ENCODE data around the gene NDUFB6.
"Not testable (repeated sequence)": the region's sequence is repeated elsewhere in the genome, so short reads cannot be mapped to it uniquely, and the experiment has no call there.

The NDUFB6 gene

GRCh38 chr9:32525709-32526030 lies 47.3 kb downstream of the NDUFB6 start:
- Histone ChIP-seq H3K36me3 (ENCODE audit: insufficient read depth, low read length) (no peaks in the 10 kb centered on the region), H2AFZ (ENCODE audit: low read length) (peak overlapping the region; percentile 94), H3K4me2 (ENCODE audit: low read depth, low read length, poor library complexity, severe bottlenecking) (peak overlapping the region; percentile 96), H3K4me1 (ENCODE audit: insufficient read depth, low read length, poor library complexity, severe bottlenecking) (peaks cover 12% of the 10 kb centered on the region), H3K9ac (ENCODE audit: low read depth, low read length, poor library complexity, severe bottlenecking) (peak overlapping the region; percentile 75), H3K4me3 (ENCODE audit: low read length, poor library complexity, severe bottlenecking) (peak overlapping the region; percentile 97), H3K27me3 (ENCODE audit: insufficient read depth, low read length, poor library complexity, severe bottlenecking) (no peaks in the 10 kb centered on the region), H3K79me2 (ENCODE audit: insufficient read depth, low read length) (peaks cover 26% of the 10 kb centered on the region), H3F3A (ENCODE audit: low read depth) (no peaks in the 10 kb centered on the region), H3K9me2 (replicated peaks; ENCODE audit: low read depth, low read length) (no peaks in the 10 kb centered on the region), H4K20me1 (ENCODE audit: insufficient read depth, low read length, poor library complexity, severe bottlenecking) (no peaks in the 10 kb centered on the region), H3K9me3 (ENCODE audit: insufficient read depth, low read depth, low read length) (no peaks in the 10 kb centered on the region)
- no peak for TF ChIP-seq EZH2phosphoT487 (IDR thresholded peaks at IDR 0.05; ENCODE audit: borderline replicate concordance)
- TF ChIP-seq CTCF (conservative IDR thresholded peaks at IDR 0.05; ENCODE audit: low read length): no peak

- H4K20me1 ChIP-seq (ENCODE audit: insufficient read depth, low read length, poor library complexity, severe bottlenecking): no peaks in the 10 kb centered on the region
- peaks cover 26% of the 10 kb centered on the region for H3K79me2 ChIP-seq (ENCODE audit: insufficient read depth, low read length)
- no peaks in the 10 kb centered on the region for H3K9me3 ChIP-seq (ENCODE audit: insufficient read depth, low read depth, low read length)
- no peak for TF ChIP-seq CTCF (conservative IDR thresholded peaks at IDR 0.05; ENCODE audit: low read length)
- no peak for TF ChIP-seq EZH2phosphoT487 (IDR thresholded peaks at IDR 0.05; ENCODE audit: borderline replicate concordance)
- peak overlapping the region; percentile 97 for H3K4me3 ChIP-seq (ENCODE audit: low read length, poor library complexity, severe bottlenecking)
- peaks cover 12% of the 10 kb centered on the region for H3K4me1 ChIP-seq (ENCODE audit: insufficient read depth, low read length, poor library complexity, severe bottlenecking)
- H3F3A ChIP-seq (ENCODE audit: low read depth): no peaks in the 10 kb centered on the region
- H3K27me3 ChIP-seq (ENCODE audit: insufficient read depth, low read length, poor library complexity, severe bottlenecking): no peaks in the 10 kb centered on the region
- H3K9ac ChIP-seq (ENCODE audit: low read depth, low read length, poor library complexity, severe bottlenecking): peak overlapping the region; percentile 75
- H3K4me2 ChIP-seq (ENCODE audit: low read depth, low read length, poor library complexity, severe bottlenecking): peak overlapping the region; percentile 96
- H2AFZ ChIP-seq (ENCODE audit: low read length): peak overlapping the region; percentile 94
- no peaks in the 10 kb centered on the region for H3K9me2 ChIP-seq (replicated peaks; ENCODE audit: low read depth, low read length)
- no peaks in the 10 kb centered on the region for H3K36me3 ChIP-seq (ENCODE audit: insufficient read depth, low read length)
These were observed 47.9 kb downstream of the NDUFB6 start for GRCh38 chr9:32524892-32525708.

- not testable (repeated sequence) for H4K20me1 ChIP-seq (ENCODE audit: insufficient read depth, low read length, poor library complexity, severe bottlenecking); H3K27me3 ChIP-seq (ENCODE audit: insufficient read depth, low read length, poor library complexity, severe bottlenecking); H3F3A ChIP-seq (ENCODE audit: low read depth); H3K9me3 ChIP-seq (ENCODE audit: insufficient read depth, low read depth, low read length); H3K9me2 ChIP-seq (replicated peaks; ENCODE audit: low read depth, low read length); H3K36me3 ChIP-seq (ENCODE audit: insufficient read depth, low read length)
- peak overlapping the region; percentile 94; the same call in 1 of the 2 replicates for H2AFZ ChIP-seq (ENCODE audit: low read length)
- peaks cover 12% of the 10 kb centered on the region for H3K4me1 ChIP-seq (ENCODE audit: insufficient read depth, low read length, poor library complexity, severe bottlenecking)
- peak overlapping the region; percentile 97 for H3K4me3 ChIP-seq (ENCODE audit: low read length, poor library complexity, severe bottlenecking)
- H3K9ac ChIP-seq (ENCODE audit: low read depth, low read length, poor library complexity, severe bottlenecking): peak overlapping the region; percentile 75
- peak overlapping the region; percentile 96 for H3K4me2 ChIP-seq (ENCODE audit: low read depth, low read length, poor library complexity, severe bottlenecking)
- peaks cover 26% of the 10 kb centered on the region for H3K79me2 ChIP-seq (ENCODE audit: insufficient read depth, low read length)
These were observed 48.4 kb downstream of the NDUFB6 start for GRCh38 chr9:32524558-32524891.

- Histone ChIP-seq H3K27me3 (ENCODE audit: insufficient read depth, low read length, poor library complexity, severe bottlenecking) (no peaks in the 10 kb centered on the region), H3K9me3 (ENCODE audit: insufficient read depth, low read depth, low read length) (no peaks in the 10 kb centered on the region), H3K9ac (ENCODE audit: low read depth, low read length, poor library complexity, severe bottlenecking) (no peak overlapping the region), H3K36me3 (ENCODE audit: insufficient read depth, low read length) (no peaks in the 10 kb centered on the region), H3K79me2 (ENCODE audit: insufficient read depth, low read length) (peaks cover 26% of the 10 kb centered on the region), H3K4me2 (ENCODE audit: low read depth, low read length, poor library complexity, severe bottlenecking) (peak overlapping the region; percentile 96), H3F3A (ENCODE audit: low read depth) (no peaks in the 10 kb centered on the region), H4K20me1 (ENCODE audit: insufficient read depth, low read length, poor library complexity, severe bottlenecking) (no peaks in the 10 kb centered on the region), H3K4me1 (ENCODE audit: insufficient read depth, low read length, poor library complexity, severe bottlenecking) (peaks cover 12% of the 10 kb centered on the region), H2AFZ (ENCODE audit: low read length) (no peak overlapping the region), H3K4me3 (ENCODE audit: low read length, poor library complexity, severe bottlenecking) (peak overlapping the region; percentile 97), H3K9me2 (replicated peaks; ENCODE audit: low read depth, low read length) (no peaks in the 10 kb centered on the region)
- no peak for TF ChIP-seq CTCF (conservative IDR thresholded peaks at IDR 0.05; ENCODE audit: low read length)
- TF ChIP-seq EZH2phosphoT487 (IDR thresholded peaks at IDR 0.05; ENCODE audit: borderline replicate concordance): no peak
These were observed 49.0 kb downstream of the NDUFB6 start for GRCh38 chr9:32523910-32524309.
